NCI-H2196 treated with DMSO at 0.1 percent for 48 hours (cell line): ENCODE measurements around the gene GRM5.
"Not testable (repeated sequence)": the region's sequence is repeated elsewhere in the genome, so short reads cannot be mapped to it uniquely, and the experiment has no call there.

Experiments used
- DNase-seq: peaks from one replicate; lab custom pipeline; 2025; ENCODE audit not compliant: unreplicated experiment; lab: John Stamatoyannopoulos, UW

GRM5 gene

DNA sequence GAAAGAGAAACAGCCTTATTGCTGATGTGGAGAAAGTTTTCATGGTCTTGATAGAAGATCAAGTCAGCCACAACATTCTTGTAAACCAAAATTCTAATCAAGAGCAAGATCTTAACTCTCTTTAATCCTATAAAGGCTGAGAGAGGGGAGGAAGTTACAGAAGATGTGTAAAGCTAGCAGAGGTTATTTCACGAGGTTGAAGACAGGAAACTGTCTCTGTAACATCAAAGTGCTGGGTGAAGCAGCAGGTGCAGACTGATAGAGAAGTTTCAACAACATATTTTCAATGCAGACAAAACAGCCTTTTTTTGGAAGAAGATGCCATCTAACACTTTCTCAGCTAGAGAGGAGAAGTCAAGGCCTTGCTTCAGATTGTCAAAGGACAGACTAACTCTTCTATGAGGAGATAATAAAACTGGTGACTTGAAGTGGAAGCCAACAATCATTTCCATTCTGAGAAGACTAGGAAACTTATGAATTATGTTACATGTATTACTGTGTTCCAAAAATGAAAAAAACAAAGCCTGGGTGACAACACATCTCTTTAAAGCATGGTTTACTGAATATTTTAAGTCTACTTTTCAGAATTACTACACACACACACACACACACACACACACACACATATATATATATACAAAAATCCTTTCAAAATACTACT, 221.9 kb downstream of the GRM5 start:
- DNase-seq: not testable (repeated sequence)

DNA sequence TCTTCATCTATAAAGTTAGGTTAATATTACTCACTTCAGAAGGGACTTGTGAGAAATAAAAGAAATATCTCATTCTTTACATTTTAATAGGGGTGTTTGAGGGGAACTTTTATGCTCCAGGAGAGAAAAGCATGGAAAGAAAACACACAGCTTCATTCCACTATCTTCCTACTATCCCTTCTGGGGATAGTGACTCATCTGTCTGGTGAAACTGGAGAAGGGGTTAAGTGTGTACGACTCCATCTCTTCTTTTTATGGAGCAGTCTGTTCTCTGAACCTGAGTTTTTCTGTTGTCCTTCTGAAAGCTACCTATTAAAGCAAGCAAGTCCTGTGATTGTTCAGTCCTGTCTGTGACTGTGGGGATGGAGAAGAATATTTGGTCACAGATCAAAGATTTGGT, 227.6 kb downstream of the GRM5 start:
- not testable (repeated sequence) for DNase-seq

DNA sequence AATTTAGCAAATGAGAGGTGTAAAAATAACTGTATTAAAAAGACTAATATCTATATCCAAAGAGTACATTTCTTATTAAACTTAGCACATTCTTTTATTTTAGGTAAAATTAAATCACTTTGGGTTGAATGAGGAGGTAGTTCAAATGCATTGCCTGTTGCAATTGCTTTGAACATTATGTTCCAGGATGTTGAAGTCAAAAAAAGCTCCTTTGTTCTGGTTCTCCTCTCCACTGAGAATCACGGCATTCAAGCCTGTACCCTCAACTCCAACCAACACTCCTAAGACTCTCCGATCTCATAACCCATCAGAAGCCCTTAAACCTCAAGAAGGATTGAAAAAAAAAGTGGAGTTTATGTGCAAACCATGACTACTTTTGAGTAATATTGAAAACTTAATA, 230.1 kb downstream of the GRM5 start:
- not testable (repeated sequence) for DNase-seq

DNA sequence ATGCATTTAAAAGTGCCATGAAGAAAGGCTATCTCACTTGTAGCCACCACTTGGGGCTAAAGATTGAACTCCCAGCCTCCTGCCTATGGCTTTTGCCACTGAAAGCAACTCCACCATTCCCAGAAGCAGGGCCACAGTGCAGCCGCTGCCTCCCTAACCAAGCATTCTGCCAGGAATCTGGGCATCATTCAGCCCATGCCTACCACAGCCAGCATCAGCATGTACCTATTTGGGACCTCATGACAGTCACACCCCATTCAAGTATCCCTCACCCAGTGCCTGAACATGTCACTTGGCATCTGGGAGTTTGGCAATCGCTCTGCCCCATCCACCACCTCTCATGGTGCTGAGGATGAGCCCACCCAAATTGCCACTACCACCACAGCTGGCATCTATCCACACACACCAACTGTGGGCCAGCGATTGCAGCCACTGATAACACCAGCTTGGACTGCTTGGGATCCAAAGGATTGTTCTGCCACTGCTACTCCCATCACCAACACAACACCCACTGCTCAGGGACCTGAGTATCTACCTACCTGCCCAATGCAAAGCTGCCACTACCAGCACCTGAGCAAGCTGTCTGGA, 234.4 kb downstream of the GRM5 start:
- DNase-seq: no peak

DNA sequence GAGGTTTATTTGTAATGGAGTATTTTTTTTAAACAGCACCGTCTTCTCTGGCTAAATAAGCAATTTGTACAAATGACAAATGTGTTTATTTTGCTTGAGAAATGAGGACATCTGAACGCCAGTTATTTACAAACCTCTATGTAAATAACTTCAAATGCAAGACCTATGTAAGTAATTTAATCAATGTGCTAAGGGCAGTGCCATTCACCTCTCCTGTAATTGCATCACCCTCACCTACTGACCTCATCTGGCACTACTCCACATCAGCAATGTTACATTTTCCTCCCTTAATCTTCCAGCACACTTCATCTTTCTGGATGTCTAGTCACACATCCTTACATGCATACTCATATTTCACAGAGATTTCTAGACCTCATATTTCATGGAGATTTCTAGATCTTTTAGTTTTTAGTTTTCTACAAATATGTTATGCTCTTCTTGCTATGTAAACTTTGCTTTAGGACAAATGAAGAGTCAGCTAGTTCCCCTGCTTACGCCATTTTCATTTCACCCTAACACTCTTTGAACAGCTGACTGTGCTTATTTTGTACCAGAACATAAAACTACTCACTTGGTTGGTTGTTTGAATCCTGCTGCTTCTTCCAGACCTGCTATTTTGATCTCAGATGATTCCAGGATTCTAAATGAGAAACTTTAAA, 238.6 kb downstream of the GRM5 start:
- DNase-seq: no peak

DNA sequence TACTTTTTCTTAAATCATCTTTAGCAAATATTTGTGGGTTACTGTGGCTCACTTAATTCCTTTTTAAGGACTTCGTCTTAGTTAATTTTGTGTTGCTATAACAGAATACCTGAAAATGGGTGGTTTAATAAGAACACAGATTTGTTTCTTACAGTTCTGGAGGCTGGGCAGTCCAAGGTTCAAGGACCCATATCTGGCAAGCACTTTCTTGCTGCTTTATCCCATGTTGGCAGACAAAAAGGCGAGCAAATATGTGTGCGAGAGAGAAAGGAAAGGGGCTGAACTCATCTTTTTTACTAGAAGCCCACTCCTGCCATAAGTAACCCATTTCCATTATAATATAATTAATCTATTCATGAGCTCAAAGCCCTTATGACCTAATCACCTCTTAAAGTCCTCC, 246.2 kb downstream of the GRM5 start:
- DNase-seq: no peak

DNA sequence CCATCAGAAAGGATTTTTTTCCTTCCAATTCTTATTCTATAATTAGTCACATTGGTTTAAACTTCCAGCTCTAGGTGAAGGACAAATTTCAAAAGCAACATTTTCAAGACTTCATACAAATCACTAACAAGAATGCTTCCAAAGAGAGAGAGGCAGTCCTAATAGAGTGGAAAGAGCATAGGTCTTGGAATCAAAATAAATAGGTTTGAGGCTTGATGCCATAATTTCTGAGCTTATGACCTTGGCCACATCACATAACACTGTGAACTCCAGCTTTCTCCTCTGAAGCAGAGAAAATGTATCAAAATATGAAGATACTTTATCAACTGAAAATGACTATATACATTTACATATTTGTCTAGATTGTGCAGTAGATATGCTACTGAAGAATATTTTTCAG, 246.8 kb downstream of the GRM5 start:
- no peak for DNase-seq

DNA sequence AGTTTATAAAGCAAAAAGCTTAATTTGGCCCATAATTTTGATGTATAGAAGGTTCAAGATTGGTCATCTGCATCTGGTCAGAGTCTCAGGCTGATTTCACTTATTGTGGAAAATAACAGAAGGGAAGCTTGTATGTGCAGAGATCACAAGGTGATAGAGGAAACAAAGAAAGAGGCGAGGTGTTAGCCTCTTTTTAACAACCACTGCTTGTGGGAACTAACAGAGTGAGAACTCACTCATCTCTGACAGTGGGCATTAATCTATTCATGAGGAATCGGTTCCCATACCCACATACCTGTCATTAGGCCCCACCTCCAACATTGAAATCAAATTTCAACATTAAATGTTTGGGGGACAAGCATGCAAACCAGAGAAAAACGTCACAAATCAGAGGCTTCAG, 250.3 kb downstream of the GRM5 start:
- DNase-seq: no peak

DNA sequence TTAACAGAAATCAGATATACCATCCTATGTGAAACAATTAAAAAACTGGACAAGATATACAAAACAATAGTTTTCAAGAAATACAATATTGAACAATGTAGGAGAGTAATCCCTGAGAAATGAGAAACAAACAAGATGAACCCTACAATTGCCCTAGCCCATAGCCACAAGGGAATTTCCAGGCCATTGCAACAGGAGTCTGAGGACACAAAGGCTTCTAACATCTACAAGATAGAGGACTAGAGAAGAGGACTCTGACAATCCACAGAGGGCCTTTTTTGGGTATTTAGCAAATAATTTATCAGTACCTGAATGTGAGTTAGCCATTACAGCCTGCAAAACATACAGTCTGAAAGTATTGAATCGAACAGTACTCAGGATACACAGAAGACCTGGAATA, 251.7 kb downstream of the GRM5 start:
- DNase-seq: no peak

DNA sequence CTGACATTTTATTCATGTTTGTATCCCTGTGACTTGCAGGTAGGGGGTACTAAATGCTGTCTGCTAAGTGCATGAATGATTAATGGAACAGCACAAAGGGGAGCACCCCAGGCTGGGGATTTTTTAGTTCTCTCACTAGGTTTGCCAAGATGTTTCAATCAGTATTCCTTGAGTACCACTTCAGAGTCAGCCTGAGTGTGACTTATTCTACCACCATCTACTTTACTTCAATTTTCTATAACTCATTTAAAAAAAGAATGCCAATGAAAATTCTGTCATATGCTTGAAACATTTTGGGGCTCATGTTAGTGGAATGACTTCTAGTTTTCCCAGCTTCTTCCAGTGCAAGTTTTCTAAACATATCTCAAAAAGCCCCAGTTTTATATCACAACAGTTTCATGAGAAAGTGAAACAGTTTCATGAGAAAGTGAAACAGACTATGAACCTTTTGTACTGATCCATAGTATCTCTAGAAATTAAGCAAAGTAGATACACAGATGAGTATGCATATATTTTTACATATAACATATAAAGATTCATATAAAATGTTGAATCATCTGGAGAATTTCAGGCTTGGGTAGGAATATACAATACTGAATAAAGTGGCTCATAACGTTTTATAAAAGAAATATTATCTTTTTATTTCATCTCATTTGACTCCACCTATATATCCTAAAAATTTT, 252.4 kb downstream of the GRM5 start:
- DNase-seq: no peak

DNA sequence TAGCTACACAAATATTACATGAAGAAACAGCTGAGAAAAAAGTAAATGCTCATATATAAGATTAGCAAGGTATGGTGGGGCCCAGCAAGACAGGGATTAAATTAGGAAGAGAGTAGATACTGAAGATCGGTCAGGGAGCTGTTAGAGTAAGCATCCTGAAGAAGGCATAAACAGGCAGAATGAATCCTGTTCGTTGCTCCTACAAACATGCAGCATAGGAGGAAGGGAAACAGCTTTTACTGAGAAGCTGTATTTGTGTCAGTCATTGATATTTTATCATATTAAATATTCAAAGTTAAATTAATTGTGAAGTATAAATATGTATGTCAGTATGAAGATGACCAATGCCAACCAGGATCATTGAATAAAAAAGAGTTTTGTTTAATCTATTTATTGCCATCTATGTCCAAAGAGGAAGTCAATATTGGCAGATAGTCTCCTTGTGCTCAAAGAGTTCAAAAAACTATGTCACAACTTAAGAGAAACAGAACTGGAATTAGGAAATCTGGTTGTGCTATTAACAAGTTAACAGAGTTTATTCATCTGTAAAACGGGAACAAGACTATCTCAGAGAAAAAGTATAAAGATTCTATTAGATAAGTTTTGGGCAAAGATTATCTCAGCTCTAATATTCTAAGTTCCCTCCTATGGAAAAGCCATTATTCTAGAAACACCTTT, 255.2 kb downstream of the GRM5 start:
- DNase-seq: no peak

DNA sequence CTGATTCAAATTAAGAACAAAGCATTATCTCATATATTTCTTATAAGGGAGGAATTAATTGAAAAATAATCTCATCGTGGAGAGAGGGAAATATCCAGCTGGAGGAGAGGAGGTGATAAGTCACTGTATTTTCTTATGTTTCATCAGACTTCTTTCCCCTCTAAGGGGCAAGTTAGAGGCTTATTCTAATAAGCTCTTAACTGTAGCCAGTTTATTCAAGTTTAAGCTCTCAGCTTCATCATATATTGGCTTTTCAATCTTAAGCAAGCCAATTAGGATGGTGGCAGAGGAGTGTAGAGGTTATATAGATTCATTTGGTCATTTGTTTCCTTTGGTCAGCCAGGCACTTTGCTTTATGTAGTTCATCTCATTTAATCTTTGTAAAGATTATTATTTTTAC, 256.7 kb downstream of the GRM5 start:
- no peak for DNase-seq

DNA sequence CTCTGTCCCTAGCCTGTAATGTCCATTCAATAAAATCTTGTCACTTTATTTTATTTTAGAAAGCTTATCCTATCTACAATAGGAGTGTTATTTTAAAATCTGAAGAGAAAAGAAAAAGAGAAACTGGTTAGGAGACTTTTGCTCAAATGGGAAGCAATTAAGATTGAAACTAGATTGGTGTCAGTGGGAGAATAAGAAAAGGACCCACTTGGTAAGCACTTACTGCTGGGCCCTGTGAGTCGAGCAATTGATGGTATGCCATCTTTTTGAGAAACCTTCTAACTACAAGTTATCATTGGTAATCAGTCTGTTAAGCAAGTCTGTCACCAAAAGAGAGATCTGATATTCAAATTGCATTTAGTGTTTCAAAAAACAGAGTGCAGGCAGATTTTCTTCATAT, 258.4 kb downstream of the GRM5 start:
- DNase-seq: no peak

DNA sequence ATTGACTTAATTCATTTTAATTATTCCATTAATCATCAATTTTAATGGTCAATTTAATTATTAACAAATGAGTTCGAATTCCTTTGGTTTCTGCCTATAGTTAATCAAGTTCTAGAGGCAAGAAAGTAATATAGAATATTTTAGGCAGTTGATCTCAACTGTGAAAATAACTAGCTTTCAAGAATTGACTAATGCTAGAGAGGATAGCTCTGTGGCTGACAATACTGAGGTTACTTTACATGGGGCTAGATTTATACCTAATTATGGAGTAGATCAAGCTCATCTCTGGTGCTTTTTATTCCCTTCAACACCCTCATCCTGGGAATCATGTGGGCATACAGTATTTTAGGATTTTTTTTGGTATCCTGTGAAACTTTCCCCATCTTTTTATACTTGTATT, 259.4 kb downstream of the GRM5 start:
- DNase-seq: no peak

DNA sequence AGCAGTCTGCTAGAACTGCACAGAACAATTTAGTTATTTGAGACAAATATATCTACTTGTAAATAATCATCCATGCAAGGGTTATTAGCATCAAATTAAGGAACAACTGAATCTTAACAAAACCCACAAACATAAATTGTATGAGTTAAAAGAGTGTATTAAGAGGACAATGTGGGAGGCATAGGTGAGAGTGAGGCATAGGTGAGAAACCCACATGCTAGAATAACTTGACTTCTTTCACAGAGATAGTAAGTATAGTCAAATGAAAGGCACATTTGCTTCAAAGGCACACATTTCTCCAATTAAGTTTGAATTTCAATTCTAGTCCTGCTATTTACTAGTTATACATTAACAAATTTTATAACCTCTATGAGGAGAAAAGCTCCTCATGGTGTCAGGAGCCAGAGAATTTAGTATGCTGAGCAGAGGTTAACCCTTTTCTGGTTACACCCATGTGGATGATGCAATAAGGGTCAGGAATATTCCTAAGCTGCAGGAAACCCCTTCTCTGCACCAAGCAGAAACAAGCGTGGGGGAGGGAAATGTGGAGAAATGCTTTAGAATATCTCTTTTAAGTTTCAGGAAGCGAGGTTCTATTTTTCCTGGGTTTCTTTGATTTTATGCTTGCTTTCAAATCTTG, 264.2 kb downstream of the GRM5 start:
- no peak for DNase-seq

DNA sequence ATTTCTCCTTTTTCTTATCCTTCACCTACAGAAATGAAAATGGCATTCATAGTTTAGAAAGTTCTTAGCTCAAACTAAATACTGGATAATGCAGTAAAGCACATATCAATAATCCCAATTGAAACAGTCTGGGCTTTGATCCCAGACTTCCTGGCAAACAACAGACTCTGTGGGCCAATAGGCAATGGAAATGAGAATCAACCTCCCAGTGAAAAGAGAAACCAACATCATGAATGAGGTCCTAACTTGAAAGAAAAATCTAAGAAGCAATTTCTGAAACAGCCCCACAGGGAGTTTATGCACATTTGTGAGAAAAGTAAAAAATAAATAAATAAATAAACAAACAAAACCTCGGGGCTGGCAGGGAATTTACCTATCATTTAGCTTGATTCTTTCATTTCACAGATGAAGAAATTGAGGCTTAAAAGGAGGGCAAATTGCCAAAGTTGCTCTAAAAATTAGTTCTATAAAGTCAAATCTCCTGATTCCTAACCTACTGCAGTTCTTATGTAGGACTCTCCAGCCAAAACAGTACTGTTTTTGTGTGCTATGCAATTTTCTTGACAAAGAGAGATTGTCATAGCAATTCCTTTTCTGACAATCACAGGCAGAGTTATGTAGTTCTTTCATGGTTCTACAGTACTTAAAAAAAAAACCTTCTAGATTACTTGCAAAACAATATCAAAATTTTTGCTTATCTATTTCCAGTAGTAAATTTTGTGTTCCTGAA, 265.8 kb downstream of the GRM5 start:
- no peak for DNase-seq

DNA sequence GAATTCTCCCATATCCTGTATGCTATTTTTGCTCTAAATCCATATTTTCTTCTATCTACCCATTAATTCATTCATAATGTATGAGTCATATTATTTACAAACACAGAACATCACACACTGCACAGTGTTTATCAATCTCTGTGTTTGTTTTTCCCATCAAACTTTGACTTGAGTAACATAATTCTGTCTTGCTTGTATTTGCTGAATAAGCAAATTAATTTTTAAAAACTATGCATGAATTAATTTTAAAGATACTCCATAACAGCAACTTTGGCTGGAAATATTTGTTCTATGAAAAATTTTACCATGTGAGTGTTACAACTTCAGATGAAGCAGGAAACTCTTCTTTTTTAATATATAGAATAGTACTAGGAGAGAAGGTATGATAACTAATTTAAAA, 275.6 kb downstream of the GRM5 start:
- DNase-seq: no peak

DNA sequence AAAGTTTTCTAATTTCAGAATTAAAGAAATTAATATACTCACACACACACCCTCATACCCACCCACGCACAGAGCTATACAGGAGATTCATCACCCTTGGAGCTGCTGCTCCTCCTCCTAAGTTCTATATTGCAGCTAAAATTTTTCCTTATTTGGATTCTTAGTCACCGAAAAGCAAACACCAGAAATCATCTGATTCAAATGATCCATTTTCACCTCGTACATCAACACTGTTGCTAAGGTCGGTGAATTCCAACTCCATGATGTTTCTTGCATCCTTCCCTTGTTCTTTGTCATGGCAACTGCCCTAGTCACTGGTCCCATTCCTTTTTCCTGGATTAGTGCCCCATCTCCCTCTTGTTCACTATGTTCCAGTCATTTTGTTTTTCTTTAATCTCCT, 286.2 kb downstream of the GRM5 start:
- DNase-seq: no peak

DNA sequence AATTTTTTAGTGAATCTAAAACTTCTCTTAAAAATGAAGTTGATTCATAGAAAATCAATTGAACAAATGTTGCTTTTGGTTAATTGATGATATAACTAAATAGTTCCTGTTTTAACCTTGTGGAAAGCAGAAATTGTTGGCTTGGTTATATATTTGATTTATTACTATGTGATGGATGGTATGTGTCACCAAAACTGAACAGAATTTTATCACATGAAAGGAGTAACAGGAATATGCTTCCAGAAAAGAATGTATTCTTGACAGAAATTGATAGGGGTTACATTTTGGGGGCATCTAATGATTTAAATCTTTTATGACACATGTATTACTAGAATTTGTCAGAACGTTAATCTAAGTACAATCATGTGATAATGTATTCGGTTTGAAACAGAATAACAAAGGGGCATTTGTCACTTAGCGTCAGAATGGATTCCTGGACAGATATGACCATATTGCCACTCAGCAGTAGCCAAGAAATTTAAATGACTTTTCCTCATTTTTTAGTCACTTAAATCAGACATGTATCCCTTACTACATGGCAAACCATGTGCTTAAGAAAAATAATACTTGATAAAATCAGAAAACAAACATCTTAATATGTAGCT, 295.2 kb downstream of the GRM5 start:
- DNase-seq: no peak

DNA sequence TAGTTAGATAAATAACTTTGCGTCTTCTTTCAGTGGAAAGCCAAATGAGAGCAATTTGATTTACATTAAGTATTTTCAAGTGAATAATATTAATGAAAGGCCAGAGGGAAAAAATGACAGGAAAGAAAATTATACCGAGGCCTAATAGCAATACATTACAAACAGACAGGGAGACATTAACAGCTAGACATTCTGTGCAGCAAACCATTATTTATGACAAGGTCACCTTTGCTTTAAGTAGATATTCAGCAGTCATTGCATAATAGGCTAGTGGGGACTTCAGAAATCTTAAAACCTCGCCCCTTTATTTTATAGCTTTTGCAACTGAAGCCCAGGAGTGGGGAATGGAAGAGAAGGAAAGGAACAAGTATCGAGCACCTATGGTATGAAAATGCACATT, 321.6 kb downstream of the GRM5 start:
- no peak for DNase-seq
